D721Med (cell line): ENCODE results near the gene ILRUN.
"Not testable (repeated sequence)": the region's sequence is repeated elsewhere in the genome, so short reads cannot be mapped to it uniquely, and the experiment has no call there.

Source experiments
- DNase-seq: peaks from one replicate; pipeline ENCODE4 v3.0.0; 2011; ENCODE audit warnings: low spot score; ENCODE audit not compliant: insufficient read length
- FAIRE-seq: peaks from 2 replicates; lab custom pipeline; 2011; peaks lifted over from hg19 to GRCh38; lab: Jason Lieb, UNC
- CTCF ChIP-seq: IDR thresholded peaks from 2 replicates; pipeline ENCODE4 v1.5.1; 2012; ENCODE audit warnings: mild to moderate bottlenecking, control low read depth; ENCODE audit not compliant: insufficient read depth; ENCODE audit errors: missing control alignments

ILRUN gene

GRCh38 chr6:34717466-34717865 lies 20.9 kb upstream of the ILRUN start:
- FAIRE-seq: no peak

DNA sequence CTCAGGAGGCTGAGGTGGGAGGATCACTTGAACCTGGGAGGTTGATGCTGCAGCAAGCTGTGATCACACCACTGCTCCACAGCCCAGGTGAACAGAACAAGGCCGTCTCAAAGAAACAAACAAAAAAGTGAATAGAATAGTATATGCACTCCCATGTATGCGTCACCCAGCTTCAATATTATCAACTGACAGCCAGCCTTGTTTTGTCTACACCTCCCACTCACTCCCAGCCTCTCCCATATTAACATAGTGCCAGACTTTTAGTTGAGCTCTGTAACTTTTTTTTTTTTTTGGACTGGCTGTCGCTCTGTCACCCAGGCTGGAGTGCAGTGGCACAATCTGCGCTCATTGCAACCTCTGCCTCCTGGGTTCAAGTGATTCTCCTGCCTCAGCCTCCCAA lies 18.1 kb upstream of the ILRUN start:
- no peak for TF ChIP-seq CTCF
- DNase-seq (no peak), FAIRE-seq (no peak)

More at GRCh38 chr6:34717466-34717865, 20.9 kb upstream of the ILRUN start:
- no peak for DNase-seq
- no peak for TF ChIP-seq CTCF

GRCh38 chr6:34712881-34713280 lies 16.3 kb upstream of the ILRUN start:
- DNase-seq, FAIRE-seq: not testable (repeated sequence)

- no peak for DNase-seq
- no peak for FAIRE-seq
- TF ChIP-seq CTCF: no peak
These were observed 12.8 kb upstream of the ILRUN start for GRCh38 chr6:34709386-34709785.

GRCh38 chr6:34705241-34705640 lies 8.7 kb upstream of the ILRUN start:
- TF ChIP-seq CTCF: no peak
- FAIRE-seq (no peak), DNase-seq (no peak)

GRCh38 chr6:34701199-34701598 lies 4.6 kb upstream of the ILRUN start:
- no peak for TF ChIP-seq CTCF
- DNase-seq (no peak), FAIRE-seq (no peak)

GRCh38 chr6:34697904-34698559 lies 1.5 kb upstream of the ILRUN start:
- no peak for TF ChIP-seq CTCF
- no peak for FAIRE-seq

GRCh38 chr6:34697544-34697836 lies 923 bp upstream of the ILRUN start:
- TF ChIP-seq CTCF: no peak
- DNase-seq (no peak), FAIRE-seq (no peak)

More at GRCh38 chr6:34697904-34698559, 1.5 kb upstream of the ILRUN start:
- no peak for DNase-seq
